ENCODE results near the gene OPRD1.

OPRD1 gene

GRCh38 chr1:28778021-28778420 is 33.9 kb upstream of the OPRD1 start:
- DNase-seq (ENCODE audit: low spot score): no peak
- TF ChIP-seq CTCF (IDR thresholded peaks at IDR 0.05; ENCODE audit: extremely low read depth, missing control alignments): no peak

DNA sequence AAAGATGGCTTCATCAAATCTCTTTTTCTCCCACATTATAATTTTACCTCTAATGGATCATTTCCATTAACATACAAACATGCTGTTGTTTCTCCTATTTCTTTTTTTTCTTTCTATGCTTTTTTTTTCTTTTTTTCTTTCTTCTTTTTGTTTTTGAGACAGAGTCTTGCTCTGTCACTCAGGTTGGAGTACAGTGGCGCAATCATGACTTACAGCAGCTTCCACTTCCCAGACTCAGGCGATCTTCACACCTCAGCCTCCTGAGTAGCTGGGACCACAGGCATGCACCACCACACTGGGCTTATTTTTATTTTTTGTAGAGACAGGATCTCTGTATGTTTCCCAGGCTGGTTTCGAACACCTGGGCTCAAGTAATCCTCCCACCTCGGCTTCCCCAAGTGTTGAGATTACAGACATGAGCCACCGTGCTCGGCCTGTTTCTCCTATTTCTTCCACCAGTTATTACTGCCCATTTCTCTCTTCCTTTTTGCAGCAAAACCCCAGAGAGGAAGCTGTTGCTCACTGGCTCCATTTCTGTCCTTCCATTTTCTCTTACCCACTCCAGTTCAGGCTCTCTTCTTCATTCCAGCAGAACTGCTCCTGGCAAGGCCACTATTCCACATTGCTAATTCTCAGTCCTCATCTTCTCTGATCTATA is 32.1 kb upstream of the OPRD1 start:
- TF ChIP-seq CTCF (IDR thresholded peaks at IDR 0.05; ENCODE audit: extremely low read depth, missing control alignments): no peak
- DNase-seq (ENCODE audit: low spot score): no peak

- no peak for DNase-seq (ENCODE audit: low spot score)
- TF ChIP-seq CTCF (IDR thresholded peaks at IDR 0.05; ENCODE audit: extremely low read depth, missing control alignments): no peak
Measured at GRCh38 chr1:28781305-28781704, 30.7 kb upstream of the OPRD1 start.

DNA sequence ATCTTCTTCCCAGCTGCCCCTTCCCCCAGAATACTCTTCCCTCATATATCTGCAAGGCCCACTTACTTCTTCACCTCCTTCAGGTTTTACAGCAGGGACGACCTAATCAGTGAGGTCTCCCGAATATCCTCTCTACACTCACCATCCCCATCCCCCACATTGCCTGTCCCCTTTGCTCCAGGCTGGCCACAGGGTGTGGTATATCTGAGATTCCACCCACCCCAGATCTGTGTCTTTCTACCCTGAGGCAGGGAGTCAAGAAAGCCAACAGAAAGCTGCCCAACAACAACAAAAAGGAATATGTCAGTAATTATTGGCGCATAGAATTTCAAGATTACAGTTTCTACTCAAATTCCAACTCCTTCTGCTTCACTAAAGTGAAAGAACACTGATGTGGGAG is 30.0 kb upstream of the OPRD1 start:
- no peak for TF ChIP-seq CTCF (IDR thresholded peaks at IDR 0.05; ENCODE audit: extremely low read depth, missing control alignments)

DNA sequence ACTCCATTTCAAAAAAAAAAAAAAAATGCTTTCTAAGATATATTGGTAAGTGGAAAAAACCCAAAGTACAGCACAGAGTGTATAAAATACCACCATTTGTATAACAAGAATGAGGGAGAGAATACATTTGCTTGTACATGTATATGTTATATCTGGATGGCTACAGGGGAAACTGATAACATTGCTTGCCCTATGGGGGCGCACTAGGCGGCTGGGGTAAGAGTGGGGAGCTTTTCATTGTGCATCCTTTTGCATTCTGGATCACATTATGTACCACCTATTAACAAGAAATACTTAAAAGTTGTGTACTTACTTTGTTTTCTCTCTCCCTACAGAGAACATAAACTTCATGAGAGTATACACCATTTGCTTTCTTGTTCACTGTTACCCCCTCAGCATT is 28.6 kb upstream of the OPRD1 start:
- TF ChIP-seq CTCF (IDR thresholded peaks at IDR 0.05; ENCODE audit: extremely low read depth, missing control alignments): peak; percentile 4
- DNase-seq (ENCODE audit: low spot score): no peak

More for the DNA sequence above, 30.0 kb upstream of the OPRD1 start:
- no peak for DNase-seq (ENCODE audit: low spot score)

GRCh38 chr1:28789412-28789811 is 22.6 kb upstream of the OPRD1 start:
- no peak for TF ChIP-seq CTCF (IDR thresholded peaks at IDR 0.05; ENCODE audit: extremely low read depth, missing control alignments)

DNA sequence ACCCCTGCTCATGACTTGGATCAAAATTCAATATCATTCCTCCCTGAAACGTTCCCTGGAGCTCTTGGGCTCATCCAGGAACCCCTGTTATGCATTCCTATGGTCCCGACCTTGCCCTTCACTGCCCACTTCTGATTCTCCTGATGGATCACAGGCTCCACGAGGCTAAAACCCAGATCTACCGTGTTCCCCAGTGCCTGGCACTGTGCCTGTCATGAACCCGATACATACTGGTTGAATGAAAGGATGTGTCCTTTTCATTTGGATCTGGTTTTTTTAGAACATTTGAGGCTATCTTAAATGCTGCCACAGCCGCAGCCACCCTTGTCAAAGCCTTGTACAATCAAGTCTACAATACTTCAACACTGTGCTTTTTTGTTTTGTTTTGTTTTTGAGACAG is 22.2 kb upstream of the OPRD1 start:
- no peak for DNase-seq (ENCODE audit: low spot score)
- TF ChIP-seq CTCF (IDR thresholded peaks at IDR 0.05; ENCODE audit: extremely low read depth, missing control alignments): no peak

More at GRCh38 chr1:28789412-28789811, 22.6 kb upstream of the OPRD1 start:
- DNase-seq (ENCODE audit: low spot score): no peak

Data from GM20000 (cell line).